Activated naive CD8-positive, alpha-beta T cell treated with anti-CD3 and anti-CD28 coated beads, Interleukin-2, amount 50 U/mL, for 24 hours (primary cell): Measurements from ENCODE around the gene LPCAT3.

ENCODE experiments used
- ATAC-seq: fragments of 150-1000 bp; cut with Tn5 transposase; one replicate; pipeline ENCODE4 v1.10.0; 2021
- DNase-seq: peaks from one replicate; pipeline ENCODE4 v3.0.0; 2021
- H3K27ac Mint-ChIP-seq: one replicate; pipeline ENCODE4 v1.8.0; 2021; ENCODE audit warnings: mild to moderate bottlenecking, mixed read lengths
- H3K27me3 Mint-ChIP-seq: one replicate; pipeline ENCODE4 v1.8.0; 2021; ENCODE audit warnings: mixed read lengths
- H3K36me3 Mint-ChIP-seq: one replicate; pipeline ENCODE4 v1.8.0; 2021; ENCODE audit warnings: low read depth, mixed read lengths
- H3K4me1 Mint-ChIP-seq: one replicate; pipeline ENCODE4 v1.8.0; 2021; ENCODE audit warnings: mixed read lengths
- H3K4me3 Mint-ChIP-seq: one replicate; pipeline ENCODE4 v1.8.0; 2021; ENCODE audit warnings: mild to moderate bottlenecking, moderate library complexity, mixed read lengths
- H3K9me3 Mint-ChIP-seq: one replicate; pipeline ENCODE4 v1.8.0; 2021; ENCODE audit warnings: mixed read lengths

The LPCAT3 gene

GRCh38 chr12:6941267-6941666 is 77.0 kb downstream of the LPCAT3 start:
- no peak for ATAC-seq
- no peaks in the 10 kb centered on the region for H3K9me3 Mint-ChIP-seq
- no peak for DNase-seq
- no peak overlapping the region for H3K4me3 Mint-ChIP-seq
- H3K4me1 Mint-ChIP-seq: peaks cover 59% of the 10 kb centered on the region
- H3K27ac Mint-ChIP-seq: no peak overlapping the region
- no peaks in the 10 kb centered on the region for H3K27me3 Mint-ChIP-seq
- peaks cover 32% of the 10 kb centered on the region for H3K36me3 Mint-ChIP-seq

- no peaks in the 10 kb centered on the region for H3K27me3 Mint-ChIP-seq
- DNase-seq: no peak
- no peak for ATAC-seq
- peak overlapping the region; percentile 88 for H3K27ac Mint-ChIP-seq
- H3K36me3 Mint-ChIP-seq: peaks cover 36% of the 10 kb centered on the region
- H3K4me3 Mint-ChIP-seq: peak overlapping the region; percentile 86
- peaks cover 57% of the 10 kb centered on the region for H3K4me1 Mint-ChIP-seq
- no peaks in the 10 kb centered on the region for H3K9me3 Mint-ChIP-seq
Observed at GRCh38 chr12:6939191-6939540, 79.1 kb downstream of the LPCAT3 start.

- peak overlapping the region; percentile 95 for H3K27ac Mint-ChIP-seq
- H3K27me3 Mint-ChIP-seq: no peaks in the 10 kb centered on the region
- peaks cover 36% of the 10 kb centered on the region for H3K36me3 Mint-ChIP-seq
- H3K4me1 Mint-ChIP-seq: peaks cover 57% of the 10 kb centered on the region
- DNase-seq: no peak
- no peak for ATAC-seq
- H3K4me3 Mint-ChIP-seq: peak overlapping the region; percentile 86
- no peaks in the 10 kb centered on the region for H3K9me3 Mint-ChIP-seq
Observed at GRCh38 chr12:6938353-6939190, 79.7 kb downstream of the LPCAT3 start.

GRCh38 chr12:6937481-6938352 is 80.6 kb downstream of the LPCAT3 start:
- Mint-ChIP-seq H3K27me3 (no peaks in the 10 kb centered on the region), H3K27ac (peak overlapping the region; percentile 95), H3K4me3 (peak overlapping the region; percentile 86), H3K4me1 (peaks cover 55% of the 10 kb centered on the region), H3K36me3 (peaks cover 39% of the 10 kb centered on the region), H3K9me3 (no peaks in the 10 kb centered on the region)
- peak; percentile 87 for ATAC-seq
- DNase-seq: peak; percentile 93

GRCh38 chr12:6936636-6937480 is 81.4 kb downstream of the LPCAT3 start:
- peaks cover 38% of the 10 kb centered on the region for H3K36me3 Mint-ChIP-seq
- H3K27me3 Mint-ChIP-seq: no peaks in the 10 kb centered on the region
- H3K27ac Mint-ChIP-seq: peak overlapping the region; percentile 95
- ATAC-seq: peak; percentile 60
- peak overlapping the region; percentile 86 for H3K4me3 Mint-ChIP-seq
- peaks cover 56% of the 10 kb centered on the region for H3K4me1 Mint-ChIP-seq
- peak; percentile 74 for DNase-seq
- H3K9me3 Mint-ChIP-seq: no peaks in the 10 kb centered on the region

- no peak for ATAC-seq
- Mint-ChIP-seq H3K4me3 (peak overlapping the region; percentile 86), H3K4me1 (peaks cover 56% of the 10 kb centered on the region), H3K36me3 (peaks cover 35% of the 10 kb centered on the region), H3K27ac (peak overlapping the region; percentile 95), H3K9me3 (no peaks in the 10 kb centered on the region), H3K27me3 (no peaks in the 10 kb centered on the region)
- no peak for DNase-seq
Observed at GRCh38 chr12:6936194-6936635, 82.1 kb downstream of the LPCAT3 start.

GRCh38 chr12:6935371-6936193 is 82.7 kb downstream of the LPCAT3 start:
- Mint-ChIP-seq H3K4me3 (peak overlapping the region; percentile 86), H3K9me3 (no peaks in the 10 kb centered on the region), H3K4me1 (peaks cover 62% of the 10 kb centered on the region), H3K27me3 (no peaks in the 10 kb centered on the region), H3K27ac (peak overlapping the region; percentile 95), H3K36me3 (peaks cover 38% of the 10 kb centered on the region)
- no peak for ATAC-seq
- no peak for DNase-seq

- no peak for ATAC-seq
- Mint-ChIP-seq H3K9me3 (no peaks in the 10 kb centered on the region), H3K36me3 (peaks cover 31% of the 10 kb centered on the region), H3K4me3 (no peak overlapping the region), H3K4me1 (peaks cover 67% of the 10 kb centered on the region), H3K27ac (peak overlapping the region; percentile 66), H3K27me3 (no peaks in the 10 kb centered on the region)
- no peak for DNase-seq
Observed at GRCh38 chr12:6934110-6934509, 84.2 kb downstream of the LPCAT3 start.

GRCh38 chr12:6932766-6933165 is 85.5 kb downstream of the LPCAT3 start:
- peaks cover 25% of the 10 kb centered on the region for H3K36me3 Mint-ChIP-seq
- ATAC-seq (no peak), DNase-seq (no peak)
- no peaks in the 10 kb centered on the region for H3K9me3 Mint-ChIP-seq
- H3K4me3 Mint-ChIP-seq: no peak overlapping the region
- H3K27ac Mint-ChIP-seq: peak overlapping the region; percentile 68
- peaks cover 68% of the 10 kb centered on the region for H3K4me1 Mint-ChIP-seq
- H3K27me3 Mint-ChIP-seq: no peaks in the 10 kb centered on the region

- Mint-ChIP-seq H3K9me3 (no peaks in the 10 kb centered on the region), H3K4me1 (peaks cover 58% of the 10 kb centered on the region), H3K27ac (peak overlapping the region; percentile 91), H3K27me3 (no peaks in the 10 kb centered on the region), H3K36me3 (peaks cover 12% of the 10 kb centered on the region), H3K4me3 (peak overlapping the region; percentile 83)
- ATAC-seq (no peak), DNase-seq (no peak)
Observed at GRCh38 chr12:6929466-6930452, 88.5 kb downstream of the LPCAT3 start.

GRCh38 chr12:6928703-6929407 is 89.4 kb downstream of the LPCAT3 start:
- peak overlapping the region; percentile 91 for H3K27ac Mint-ChIP-seq
- peaks cover 60% of the 10 kb centered on the region for H3K4me1 Mint-ChIP-seq
- DNase-seq (no peak), ATAC-seq (no peak)
- H3K36me3 Mint-ChIP-seq: peaks cover 8% of the 10 kb centered on the region
- peak overlapping the region; percentile 83 for H3K4me3 Mint-ChIP-seq
- no peaks in the 10 kb centered on the region for H3K27me3 Mint-ChIP-seq
- H3K9me3 Mint-ChIP-seq: no peaks in the 10 kb centered on the region

GRCh38 chr12:6928022-6928702 is 90.1 kb downstream of the LPCAT3 start:
- DNase-seq (no peak), ATAC-seq (peak; percentile 4)
- Mint-ChIP-seq H3K27me3 (no peaks in the 10 kb centered on the region), H3K36me3 (peaks cover 8% of the 10 kb centered on the region), H3K27ac (peak overlapping the region; percentile 91), H3K4me1 (peaks cover 59% of the 10 kb centered on the region), H3K9me3 (no peaks in the 10 kb centered on the region), H3K4me3 (peak overlapping the region; percentile 83)
